ENCODE measurements around the gene CDHR5.

DNA sequence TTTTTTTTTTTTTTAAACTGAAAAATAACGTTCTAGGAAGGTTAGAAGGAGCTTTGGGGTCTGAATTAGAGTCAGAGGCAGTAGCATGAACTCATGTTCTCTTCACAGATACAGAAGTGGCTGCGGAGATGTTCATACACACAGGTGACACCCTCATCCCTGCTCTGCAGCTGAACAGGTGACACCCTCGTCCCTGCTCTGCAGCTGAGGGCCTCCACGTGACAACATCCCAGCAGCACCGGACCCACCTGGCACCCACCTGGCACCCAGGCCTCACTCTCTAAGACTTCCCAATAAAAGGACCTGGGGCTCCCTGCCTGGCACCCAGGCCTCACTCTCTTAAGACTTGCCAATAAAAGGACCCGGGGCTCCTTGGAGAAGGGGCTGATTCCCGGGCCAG lies 32.1 kb upstream of the CDHR5 start:
- TF ChIP-seq POLR2AphosphoS5 (IDR thresholded peaks at IDR 0.05; ENCODE audit: low read depth, low read length) (no peak), CTCF (IDR thresholded peaks at IDR 0.05) (no peak), CHD2 (IDR thresholded peaks at IDR 0.05; ENCODE audit: low read length, partially characterized antibody) (no peak), TAF1 (IDR thresholded peaks at IDR 0.05; ENCODE audit: borderline replicate concordance, low read depth, low read length) (no peak), TEAD4 (IDR thresholded peaks at IDR 0.05; ENCODE audit: borderline replicate concordance, insufficient read depth) (no peak), EP300 (IDR thresholded peaks at IDR 0.05; ENCODE audit: borderline replicate concordance in 1 of 2, low read depth in 1 of 2, low read length in 1 of 2) (no peak)
- TF ChIP-seq, protein P1, sequence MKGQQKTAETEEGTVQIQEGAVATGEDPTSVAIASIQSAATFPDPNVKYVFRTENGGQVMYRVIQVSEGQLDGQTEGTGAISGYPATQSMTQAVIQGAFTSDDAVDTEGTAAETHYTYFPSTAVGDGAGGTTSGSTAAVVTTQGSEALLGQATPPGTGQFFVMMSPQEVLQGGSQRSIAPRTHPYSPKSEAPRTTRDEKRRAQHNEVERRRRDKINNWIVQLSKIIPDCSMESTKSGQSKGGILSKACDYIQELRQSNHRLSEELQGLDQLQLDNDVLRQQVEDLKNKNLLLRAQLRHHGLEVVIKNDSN (IDR thresholded peaks at IDR 0.05; ENCODE audit: borderline replicate concordance, low read depth): no peak
- TF ChIP-seq, protein P2, sequence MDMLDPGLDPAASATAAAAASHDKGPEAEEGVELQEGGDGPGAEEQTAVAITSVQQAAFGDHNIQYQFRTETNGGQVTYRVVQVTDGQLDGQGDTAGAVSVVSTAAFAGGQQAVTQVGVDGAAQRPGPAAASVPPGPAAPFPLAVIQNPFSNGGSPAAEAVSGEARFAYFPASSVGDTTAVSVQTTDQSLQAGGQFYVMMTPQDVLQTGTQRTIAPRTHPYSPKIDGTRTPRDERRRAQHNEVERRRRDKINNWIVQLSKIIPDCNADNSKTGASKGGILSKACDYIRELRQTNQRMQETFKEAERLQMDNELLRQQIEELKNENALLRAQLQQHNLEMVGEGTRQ (IDR thresholded peaks at IDR 0.05; ENCODE audit: borderline replicate concordance, low read depth, low read length): no peak
- TF ChIP-seq, protein P3, sequence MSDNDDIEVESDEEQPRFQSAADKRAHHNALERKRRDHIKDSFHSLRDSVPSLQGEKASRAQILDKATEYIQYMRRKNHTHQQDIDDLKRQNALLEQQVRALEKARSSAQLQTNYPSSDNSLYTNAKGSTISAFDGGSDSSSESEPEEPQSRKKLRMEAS (IDR thresholded peaks at IDR 0.05; ENCODE audit: low read depth): no peak
